22Rv1 (cell line): ENCODE measurements around the gene PKD2.

Experiments
- H3K27ac ChIP-seq: fragments of 450-650 bp; 2 replicates; pipeline ENCODE4 v1.5.1; 2017
- CTCF ChIP-seq: fragments of 450-650 bp; IDR thresholded peaks from 2 replicates; pipeline ENCODE4 v1.5.1; 2017; ENCODE audit warnings: mild to moderate bottlenecking
- ZFX ChIP-seq: fragments of 450-650 bp; IDR thresholded peaks from 2 replicates; pipeline ENCODE4 v1.6.1; 2017; ENCODE audit warnings: antibody characterized with exemption, borderline replicate concordance

The PKD2 gene

GRCh38 chr4:88087004-88087403 is 79.6 kb downstream of the PKD2 start:
- no peak overlapping the region for H3K27ac ChIP-seq
- no peak for TF ChIP-seq ZFX
- no peak for TF ChIP-seq CTCF

DNA sequence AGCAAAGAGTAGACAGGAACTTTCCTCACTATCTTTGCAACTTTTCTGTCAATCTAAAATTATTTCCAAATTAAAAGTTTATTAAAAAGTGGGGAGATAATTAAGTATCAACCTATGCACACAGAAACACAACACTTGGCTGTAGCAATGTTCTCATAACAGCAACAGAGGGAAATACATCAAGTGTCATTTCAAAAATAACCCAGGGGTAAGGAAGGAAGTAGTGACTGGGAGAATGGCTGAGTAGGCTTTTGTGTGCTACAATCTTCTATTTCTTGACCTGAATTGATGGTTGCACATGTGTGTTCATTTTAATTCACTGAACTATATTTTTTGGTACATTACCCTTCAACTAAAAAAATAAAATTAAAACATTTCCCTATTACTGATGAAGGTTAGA is 83.5 kb downstream of the PKD2 start:
- H3K27ac ChIP-seq: no peak overlapping the region
- TF ChIP-seq ZFX: no peak
- TF ChIP-seq CTCF: no peak

DNA sequence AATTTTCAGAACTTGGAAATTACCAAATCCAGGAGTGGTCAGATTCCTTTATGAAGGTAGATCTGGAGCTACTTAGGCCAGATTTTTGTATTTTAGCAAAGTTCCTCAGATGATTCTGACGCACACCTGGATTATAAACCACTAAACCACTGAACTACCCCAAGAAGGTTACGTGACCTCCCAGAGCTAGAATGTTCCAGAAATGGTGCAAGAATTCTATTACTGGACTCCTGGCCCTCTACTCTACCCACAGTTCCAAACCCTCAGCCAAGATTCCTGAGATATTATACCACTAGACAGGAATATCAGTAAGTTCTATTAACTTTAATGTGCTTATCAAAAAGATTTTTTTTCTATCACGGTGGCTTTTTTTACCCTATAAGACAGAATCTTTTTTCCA is 83.9 kb downstream of the PKD2 start:
- no peak overlapping the region for H3K27ac ChIP-seq
- no peak for TF ChIP-seq CTCF
- no peak for TF ChIP-seq ZFX

DNA sequence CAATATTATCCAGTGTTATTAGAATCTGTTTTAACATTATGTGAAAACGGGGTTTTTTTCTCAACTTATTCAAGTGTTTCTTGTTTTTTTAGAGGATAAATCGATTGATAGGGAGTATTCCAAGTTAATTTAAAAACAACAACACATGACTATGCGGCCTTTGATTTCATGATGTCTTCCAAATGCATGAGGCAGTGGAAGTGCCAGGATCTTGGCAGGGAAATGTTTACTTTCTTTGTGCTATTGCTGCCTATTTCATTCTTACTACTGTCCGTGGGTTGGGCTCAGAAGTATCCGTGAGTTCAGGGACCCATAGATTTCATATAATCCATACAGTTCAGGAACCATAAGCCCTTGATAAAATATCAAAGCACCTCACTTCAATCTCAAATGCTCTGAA is 86.4 kb downstream of the PKD2 start:
- no peak for TF ChIP-seq CTCF
- no peak for TF ChIP-seq ZFX

GRCh38 chr4:88097301-88097700 is 89.9 kb downstream of the PKD2 start:
- H3K27ac ChIP-seq: no peak overlapping the region
- TF ChIP-seq ZFX (no peak), CTCF (no peak)

More for the DNA sequence above, 86.4 kb downstream of the PKD2 start:
- no peak overlapping the region for H3K27ac ChIP-seq

- TF ChIP-seq CTCF: no peak
- no peak for TF ChIP-seq ZFX
Measured at GRCh38 chr4:88097781-88098180, 90.3 kb downstream of the PKD2 start.

DNA sequence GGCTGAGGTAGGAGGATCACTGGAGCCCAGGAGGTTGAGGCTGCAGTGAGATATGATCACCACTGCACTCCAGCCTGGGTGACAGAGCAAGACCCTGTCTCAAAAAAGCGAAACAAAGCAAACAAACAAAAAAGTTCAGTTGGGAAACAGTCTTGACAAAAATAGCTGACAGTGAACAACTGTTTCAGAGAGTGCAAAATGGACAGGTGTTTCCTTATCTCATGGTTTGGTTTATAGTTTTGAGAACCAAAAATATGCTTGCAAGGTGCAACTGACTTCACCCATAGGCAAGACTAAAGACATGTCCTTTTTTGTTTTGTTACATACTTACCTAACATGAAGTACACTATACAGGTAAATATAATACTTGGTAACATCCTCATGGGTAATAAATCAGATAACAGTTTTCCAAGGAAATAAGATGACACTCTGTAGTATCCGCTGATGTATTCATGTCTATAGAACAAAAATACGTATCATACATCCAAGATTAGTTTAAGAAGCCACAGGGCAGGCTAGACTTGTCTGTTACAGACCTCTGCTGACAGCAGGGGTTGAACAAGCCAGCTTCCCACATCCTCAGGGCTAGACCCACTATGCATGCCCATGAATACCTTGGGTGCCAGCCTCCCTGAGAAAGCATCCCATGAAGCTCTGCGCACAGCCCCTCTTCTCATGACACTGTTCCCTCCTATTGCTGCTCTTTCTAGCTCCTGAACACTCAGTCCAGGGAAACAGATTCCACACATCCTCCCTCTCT is 91.7 kb downstream of the PKD2 start:
- TF ChIP-seq CTCF (no peak), ZFX (no peak)
- H3K27ac ChIP-seq: no peak overlapping the region

More at GRCh38 chr4:88097781-88098180, 90.3 kb downstream of the PKD2 start:
- H3K27ac ChIP-seq: no peak overlapping the region
